ENCODE data around the gene LY86. TPM values are rescaled to one million over a fixed set of nuclear protein-coding genes. Genes with fewer than 3 reads are reported as not detected.
A peak's percentile ranks its signal among the peaks of the same experiment; 100 is the strongest.
"Not testable (repeated sequence)": the region's sequence is repeated elsewhere in the genome, so short reads cannot be mapped to it uniquely, and the experiment has no call there.

Gene LY86
- total RNA-seq, 2 experiments from 2014 or later: 0.90 to 1.5 TPM

DNA sequence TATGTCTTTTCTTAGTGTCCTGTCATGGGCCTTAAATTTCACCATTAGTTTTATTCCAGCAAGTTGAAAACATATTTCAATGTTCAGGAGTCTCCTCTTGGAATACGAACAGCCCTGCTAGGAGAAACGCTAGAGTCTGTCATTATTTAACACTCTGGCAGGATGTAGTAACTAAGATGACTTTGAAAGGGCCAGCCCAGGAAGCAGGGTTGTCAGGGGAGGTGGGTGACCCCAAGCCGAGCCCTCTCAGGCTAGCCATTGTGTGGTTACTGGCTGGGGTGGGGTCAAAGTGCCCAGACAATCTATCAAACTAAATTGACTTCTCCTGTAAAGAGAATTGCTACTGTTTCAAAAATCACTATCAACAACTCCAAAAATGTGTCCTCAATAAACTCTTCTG is 67.8 kb downstream of the LY86 start:
- peak overlapping the region; percentile 16 for H3K4me3 Mint-ChIP-seq
- CTCF ChIA-PET: interaction anchor here (0.5 kb wide), 1 partner anchor 656 kb away, joined by 3 read pairs; no protein-coding TSS in a partner anchor
- ATAC-seq (peak; percentile 27), DNase-seq (peak; percentile 30)
- H3K9me3 Mint-ChIP-seq (ENCODE audit: low read depth): peaks cover 7% of the 10 kb centered on the region
- H3K27ac Mint-ChIP-seq: peak overlapping the region; percentile 95
- peaks cover 12% of the 10 kb centered on the region for H3K36me3 Mint-ChIP-seq (ENCODE audit: low read depth)
- H3K4me1 Mint-ChIP-seq: peaks cover 88% of the 10 kb centered on the region
- POLR2A ChIA-PET: interaction anchor here (0.6 kb wide), 1 partner anchor 481 kb away, joined by 5 read pairs; no protein-coding TSS in a partner anchor
- intact Hi-C loops (cut with DNase I, micrococcal nuclease): loop anchor here (2.0 to 5.0 kb wide), 3 partner anchors 41 to 936 kb away; partner anchors contain the start of gene SNRNP48 (in 1 of the 2)
- H3K27me3 Mint-ChIP-seq: no peaks in the 10 kb centered on the region

DNA sequence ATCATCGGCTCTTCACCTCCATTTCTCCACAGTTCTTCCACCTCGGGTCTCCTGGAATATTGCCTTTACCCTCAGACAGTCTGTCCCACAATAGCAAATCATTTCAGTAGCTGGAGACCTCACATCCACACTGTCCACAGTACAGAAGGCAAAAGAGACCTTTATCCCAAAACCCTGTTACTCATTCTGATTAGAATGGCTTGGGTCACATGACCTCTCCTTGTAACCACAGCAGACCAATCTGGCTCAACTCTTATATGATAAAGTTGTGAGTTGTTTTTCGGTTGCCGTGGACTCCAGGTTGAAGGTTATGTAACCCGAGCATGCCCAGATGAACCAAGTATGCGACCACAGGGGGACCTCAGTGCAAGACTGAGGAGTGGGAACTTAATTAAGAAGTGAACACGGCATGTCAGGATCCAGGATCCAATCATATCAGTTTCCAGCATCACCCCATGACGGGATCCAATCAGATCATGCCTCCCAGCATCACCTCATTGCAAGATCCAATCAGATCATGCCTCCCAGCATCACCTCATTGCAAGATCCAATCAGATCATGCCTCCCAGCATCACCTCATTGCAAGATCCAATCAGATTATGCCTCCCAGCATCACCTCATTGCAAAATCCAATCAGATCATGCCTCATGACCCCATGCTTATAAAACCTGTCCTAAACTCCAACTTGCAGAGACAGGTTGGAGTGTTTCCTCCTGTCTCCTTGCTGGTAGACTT is 68.7 kb downstream of the LY86 start:
- Mint-ChIP-seq H3K27ac (peak overlapping the region; percentile 95), H3K4me1 (peaks cover 90% of the 10 kb centered on the region), H3K4me3 (no peak overlapping the region), H3K36me3 (ENCODE audit: low read depth) (peaks cover 12% of the 10 kb centered on the region), H3K27me3 (no peaks in the 10 kb centered on the region), H3K9me3 (ENCODE audit: low read depth) (peaks cover 7% of the 10 kb centered on the region)
- CTCF ChIA-PET: no interaction called here
- POLR2A ChIA-PET: interaction anchor here (0.6 to 0.7 kb wide), 2 partner anchors 199 to 480 kb away, joined by 3 to 5 read pairs; no protein-coding TSS in a partner anchor
- ATAC-seq (no peak), DNase-seq (peak; percentile 38)
- intact Hi-C loops (cut with DNase I, micrococcal nuclease): loop anchor here (2.0 to 5.0 kb wide), 3 partner anchors 42 to 935 kb away; partner anchors contain the start of gene SNRNP48 (in 1 of the 2)

GRCh38 chr6:6657820-6658217 is 69.3 kb downstream of the LY86 start:
- DNase-seq (no peak), ATAC-seq (no peak)
- Mint-ChIP-seq H3K36me3 (ENCODE audit: low read depth) (peaks cover 12% of the 10 kb centered on the region), H3K27me3 (no peaks in the 10 kb centered on the region), H3K27ac (peak overlapping the region; percentile 95), H3K9me3 (ENCODE audit: low read depth) (peaks cover 7% of the 10 kb centered on the region), H3K4me1 (peaks cover 88% of the 10 kb centered on the region), H3K4me3 (no peak overlapping the region)
- POLR2A ChIA-PET: no interaction called here
- CTCF ChIA-PET: no interaction called here
- intact Hi-C loops (cut with DNase I, micrococcal nuclease): loop anchor here (2.0 to 5.0 kb wide), 3 partner anchors 43 to 934 kb away; partner anchors contain the start of gene SNRNP48 (in 1 of the 2)

GRCh38 chr6:6659600-6660327 is 71.2 kb downstream of the LY86 start:
- CTCF ChIA-PET: interaction anchor here (0.7 to 2.8 kb wide), 7 partner anchors 9 to 584 kb away, joined by 3 to 20 read pairs (median 3); no protein-coding TSS in a partner anchor
- Mint-ChIP-seq H3K4me1 (peaks cover 72% of the 10 kb centered on the region), H3K9me3 (ENCODE audit: low read depth) (peaks cover 7% of the 10 kb centered on the region), H3K27me3 (no peaks in the 10 kb centered on the region), H3K36me3 (ENCODE audit: low read depth) (peaks cover 12% of the 10 kb centered on the region), H3K4me3 (no peak overlapping the region), H3K27ac (peak overlapping the region; percentile 95)
- no peak for ATAC-seq
- POLR2A ChIA-PET: no interaction called here
- no peak for DNase-seq
- intact Hi-C loops (cut with DNase I, micrococcal nuclease): loop anchor here (2.0 to 5.0 kb wide), 3 partner anchors 45 to 933 kb away; partner anchors contain the start of gene SNRNP48 (in 1 of the 2)

GRCh38 chr6:6660339-6661045 is 72.0 kb downstream of the LY86 start:
- no peak for ATAC-seq
- peak overlapping the region; percentile 8 for H3K27ac Mint-ChIP-seq
- H3K4me1 Mint-ChIP-seq: peaks cover 65% of the 10 kb centered on the region

DNA sequence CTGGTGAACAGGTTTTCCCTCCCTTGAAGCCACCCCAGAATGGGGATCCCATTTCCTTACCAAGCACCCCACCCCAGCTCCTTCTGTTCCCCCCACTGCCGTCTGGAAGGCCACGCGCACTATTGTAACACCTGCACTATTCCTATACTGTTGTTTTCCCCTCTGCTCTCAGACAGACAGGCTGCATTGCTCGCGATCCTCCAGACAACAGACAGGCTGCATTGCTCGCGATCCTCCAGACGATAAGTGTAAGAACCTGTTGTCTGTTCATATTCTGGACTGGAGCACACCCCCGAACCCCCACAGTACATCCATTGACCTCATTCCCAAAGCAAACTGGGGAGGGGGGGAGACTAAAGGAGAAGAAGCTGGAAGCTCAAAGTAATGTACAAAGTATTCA is 72.7 kb downstream of the LY86 start:
- Mint-ChIP-seq H3K27ac (peak overlapping the region; percentile 7), H3K36me3 (ENCODE audit: low read depth) (peaks cover 12% of the 10 kb centered on the region), H3K27me3 (no peaks in the 10 kb centered on the region), H3K4me3 (no peak overlapping the region), H3K4me1 (peaks cover 58% of the 10 kb centered on the region), H3K9me3 (ENCODE audit: low read depth) (peaks cover 7% of the 10 kb centered on the region)
- intact Hi-C loops (cut with DNase I, micrococcal nuclease): no loop called here
- ATAC-seq (no peak), DNase-seq (no peak)
- CTCF ChIA-PET: interaction anchor here (0.9 to 2.8 kb wide), 4 partner anchors 15 to 102 kb away, joined by 3 to 20 read pairs (median 5); no protein-coding TSS in a partner anchor
- POLR2A ChIA-PET: no interaction called here

More at GRCh38 chr6:6660339-6661045, 72.0 kb downstream of the LY86 start:
- Mint-ChIP-seq H3K4me3 (no peak overlapping the region), H3K9me3 (ENCODE audit: low read depth) (peaks cover 7% of the 10 kb centered on the region), H3K36me3 (ENCODE audit: low read depth) (peaks cover 12% of the 10 kb centered on the region), H3K27me3 (no peaks in the 10 kb centered on the region)
- CTCF ChIA-PET: interaction anchor here (0.9 to 2.8 kb wide), 6 partner anchors 9 to 583 kb away, joined by 3 to 20 read pairs (median 4); no protein-coding TSS in a partner anchor
- POLR2A ChIA-PET: no interaction called here
- intact Hi-C loops (cut with DNase I, micrococcal nuclease): no loop called here
- DNase-seq: no peak

DNA sequence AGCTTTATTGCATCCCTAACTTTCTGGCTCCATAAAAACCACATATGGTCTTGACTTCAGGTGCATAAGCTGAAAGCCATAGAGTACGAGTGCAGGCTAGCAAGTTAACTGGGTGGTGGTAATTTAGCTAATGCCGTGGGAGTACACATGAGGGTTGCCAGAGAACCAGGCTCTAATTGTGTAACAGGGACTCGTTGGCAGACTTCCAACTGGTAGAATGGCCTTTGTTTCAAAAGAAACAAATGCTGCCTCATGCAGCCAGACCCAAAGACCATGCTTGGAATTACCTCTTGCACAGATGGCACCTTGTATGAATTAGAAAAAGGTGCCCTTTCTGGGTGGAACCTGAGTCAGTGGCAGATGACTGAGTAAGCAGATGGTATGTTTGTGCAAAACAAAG is 73.2 kb downstream of the LY86 start:
- Mint-ChIP-seq H3K4me1 (peaks cover 53% of the 10 kb centered on the region), H3K27ac (no peak overlapping the region), H3K27me3 (no peaks in the 10 kb centered on the region), H3K4me3 (no peak overlapping the region), H3K9me3 (ENCODE audit: low read depth) (peaks cover 7% of the 10 kb centered on the region), H3K36me3 (ENCODE audit: low read depth) (peaks cover 12% of the 10 kb centered on the region)
- DNase-seq: no peak
- ChIA-PET CTCF (interaction anchor here (0.9 to 1.7 kb wide), 3 partner anchors 15 to 102 kb away, joined by 3 to 9 read pairs (median 4); no protein-coding TSS in a partner anchor), POLR2A (no interaction called here)
- ATAC-seq: no peak
- intact Hi-C loops (cut with DNase I, micrococcal nuclease): no loop called here

DNA sequence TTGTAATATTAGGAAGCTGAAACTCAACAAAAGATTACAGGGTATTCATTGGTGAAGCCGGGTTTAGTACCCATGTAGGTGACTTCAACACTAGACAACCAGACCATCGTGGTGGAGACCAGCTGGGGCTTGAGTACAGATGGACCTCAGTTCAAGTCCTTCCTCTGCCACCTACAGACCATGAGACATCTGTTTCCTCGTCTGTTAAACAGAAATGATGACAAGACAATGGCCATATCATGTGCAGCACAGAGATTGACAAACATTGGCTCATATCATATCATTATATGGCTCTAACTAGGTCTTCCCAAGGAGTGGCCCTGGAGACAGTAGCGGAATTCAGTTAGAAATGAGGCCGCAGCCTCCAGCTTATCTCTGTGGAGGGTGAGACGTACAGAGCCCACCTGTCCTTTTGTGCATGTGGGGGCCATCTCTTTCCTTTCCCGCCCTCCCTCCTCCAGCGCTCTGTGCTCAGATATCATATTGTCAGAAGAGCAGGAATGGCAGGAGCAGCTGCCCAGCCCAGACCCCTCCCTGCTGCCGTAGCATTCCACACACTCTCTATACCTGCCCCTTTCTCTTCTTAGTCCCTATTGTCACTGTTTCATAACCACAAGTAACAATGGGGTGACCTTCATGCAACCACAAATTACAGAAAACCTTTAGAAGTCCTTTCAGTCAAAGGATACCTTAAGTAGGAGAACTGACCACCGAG is 75.1 kb downstream of the LY86 start:
- ATAC-seq: no peak
- ChIA-PET CTCF (interaction anchor here (0.5 to 0.6 kb wide), 2 partner anchors 163 to 1236 kb away, joined by 3 read pairs; no protein-coding TSS in a partner anchor), POLR2A (no interaction called here)
- H3K9me3 Mint-ChIP-seq (ENCODE audit: low read depth): no peaks in the 10 kb centered on the region
- no peak for DNase-seq
- H3K27ac Mint-ChIP-seq: no peak overlapping the region
- no peaks in the 10 kb centered on the region for H3K27me3 Mint-ChIP-seq
- intact Hi-C loops (cut with DNase I, micrococcal nuclease): no loop called here
- H3K4me3 Mint-ChIP-seq: no peak overlapping the region
- H3K4me1 Mint-ChIP-seq: peaks cover 34% of the 10 kb centered on the region
- H3K36me3 Mint-ChIP-seq (ENCODE audit: low read depth): peaks cover 2% of the 10 kb centered on the region

DNA sequence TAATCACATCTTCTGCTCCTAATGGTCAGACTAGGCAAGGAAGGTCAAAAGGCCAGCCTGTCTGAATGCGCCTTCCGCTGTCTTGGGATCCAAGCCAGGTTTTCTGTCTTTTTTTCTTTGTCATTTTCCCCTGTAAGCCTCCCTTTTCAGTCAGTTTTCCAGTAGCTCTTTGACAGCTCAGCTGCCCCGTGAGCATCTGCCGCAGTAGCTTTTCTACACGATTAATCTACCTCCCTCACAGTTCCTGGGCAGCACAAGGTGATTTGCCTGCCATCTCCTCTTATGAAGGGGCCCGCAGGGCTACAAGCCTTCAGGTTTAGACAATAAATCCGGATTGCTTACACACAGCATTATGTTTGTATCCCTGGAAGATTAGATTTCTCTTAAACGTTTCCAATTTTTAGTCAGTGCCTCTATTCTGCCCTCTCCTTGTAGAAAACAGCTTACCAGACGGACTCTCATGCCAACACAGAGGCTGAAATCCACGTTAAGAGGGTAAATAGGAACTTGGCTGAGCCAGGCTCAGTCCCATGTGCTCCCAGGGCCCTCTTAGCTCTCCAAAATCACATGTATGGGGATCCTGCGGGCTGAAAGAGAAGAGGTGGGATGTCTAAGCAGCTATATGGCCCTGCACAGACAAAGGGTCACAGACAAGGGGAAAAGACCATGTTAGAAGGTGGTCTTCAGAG is 77.2 kb downstream of the LY86 start:
- POLR2A ChIA-PET: no interaction called here
- Mint-ChIP-seq H3K4me1 (peaks cover 26% of the 10 kb centered on the region), H3K36me3 (ENCODE audit: low read depth) (no peaks in the 10 kb centered on the region), H3K27ac (no peak overlapping the region), H3K4me3 (no peak overlapping the region), H3K9me3 (ENCODE audit: low read depth) (no peaks in the 10 kb centered on the region), H3K27me3 (peaks cover 2% of the 10 kb centered on the region)
- intact Hi-C loops (cut with DNase I, micrococcal nuclease): no loop called here
- no peak for ATAC-seq
- CTCF ChIA-PET: interaction anchor here (2.2 kb wide), 1 partner anchor 9 kb away, joined by 11 read pairs; no protein-coding TSS in a partner anchor
- DNase-seq: no peak

- intact Hi-C loops (cut with DNase I, micrococcal nuclease); H3K27ac Mint-ChIP-seq; H3K4me3 Mint-ChIP-seq; POLR2A ChIA-PET; H3K36me3 Mint-ChIP-seq (ENCODE audit: low read depth); ATAC-seq; DNase-seq; H3K9me3 Mint-ChIP-seq (ENCODE audit: low read depth); H3K27me3 Mint-ChIP-seq: not testable (repeated sequence)
- CTCF ChIA-PET: interaction anchor here (1.0 kb wide), 1 partner anchor 10 kb away, joined by 3 read pairs; no protein-coding TSS in a partner anchor
- peaks cover 14% of the 10 kb centered on the region for H3K4me1 Mint-ChIP-seq
These were observed 81.6 kb downstream of the LY86 start for GRCh38 chr6:6670150-6670549.
